A204.1 (cell line): ENCODE results near the gene WDTC1.

ENCODE experiments used
- FAIRE-seq: peaks from 2 replicates; lab custom pipeline; 2012; peaks lifted over from hg19 to GRCh38; lab: Jason Lieb, UNC

The WDTC1 gene

DNA sequence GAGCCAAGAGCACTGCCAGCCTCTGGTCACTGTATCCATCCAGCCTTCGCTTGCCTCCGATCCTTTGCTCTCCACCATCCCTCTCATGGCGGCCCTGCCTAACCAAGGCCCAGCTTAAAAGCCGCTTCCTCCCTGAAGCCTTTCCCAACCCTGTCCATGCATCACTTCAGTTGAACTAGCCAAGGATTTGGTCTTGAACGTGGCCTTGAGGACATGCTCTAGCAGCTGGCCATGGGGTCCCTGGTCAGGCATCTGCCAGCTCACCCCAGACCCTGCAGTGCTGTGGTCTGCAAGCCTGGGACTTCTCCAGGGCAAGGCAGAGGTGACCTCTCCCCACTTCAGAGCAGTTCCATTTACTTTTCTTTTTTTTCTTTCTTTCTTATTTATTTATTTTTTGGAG is 102.3 kb downstream of the WDTC1 start:
- no peak for FAIRE-seq

DNA sequence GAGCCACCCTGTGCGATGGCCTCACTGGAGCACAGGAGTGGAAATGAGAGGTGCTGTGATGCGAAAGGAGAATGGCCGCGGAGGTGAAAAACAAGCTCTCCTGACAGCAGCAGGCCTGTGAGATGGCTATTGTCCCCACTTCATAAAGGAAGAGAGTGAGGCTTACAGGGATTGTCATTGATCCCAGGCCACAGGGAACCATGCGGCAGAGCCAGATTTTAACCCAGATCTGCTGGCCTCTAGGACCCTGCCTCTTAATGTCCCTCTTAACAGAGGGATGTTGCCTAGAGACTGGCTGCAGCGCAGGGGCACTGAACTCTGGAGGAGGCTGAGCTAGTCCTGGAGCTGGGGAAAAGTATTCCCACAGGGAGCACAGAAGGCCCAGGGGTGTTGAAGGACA is 104.3 kb downstream of the WDTC1 start:
- no peak for FAIRE-seq

- no peak for FAIRE-seq
These were observed 104.8 kb downstream of the WDTC1 start for GRCh38 chr1:27339213-27339612.

- no peak for FAIRE-seq
These were observed 107.3 kb downstream of the WDTC1 start, which contains the start of gene SYTL1 for GRCh38 chr1:27341525-27342252. Gene SYTL1 (plus strand): TSS chr1:27342022. CDS start chr1:27345335, 3,313 bp downstream.

DNA sequence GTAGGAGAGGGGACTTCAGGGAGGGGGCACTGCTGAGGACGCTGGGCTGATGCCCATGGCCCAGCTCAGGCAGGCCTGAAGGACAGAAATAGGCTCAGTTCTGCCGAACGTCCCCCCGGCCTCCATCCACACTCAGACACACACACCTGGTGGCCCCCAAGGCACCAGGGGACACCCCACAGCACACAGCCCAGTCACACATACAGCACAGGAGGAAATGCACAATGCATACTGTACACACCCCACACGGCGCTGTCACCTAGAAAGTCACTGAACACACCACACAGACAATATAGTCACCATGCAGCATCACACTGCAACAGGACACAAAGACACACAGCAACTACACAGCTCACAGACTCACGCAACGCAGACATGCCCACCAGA is 108.0 kb downstream of the WDTC1 start:
- no peak for FAIRE-seq

GRCh38 chr1:27342778-27343638 is 108.6 kb downstream of the WDTC1 start:
- FAIRE-seq = no peak

GRCh38 chr1:27343639-27344025 is 109.2 kb downstream of the WDTC1 start:
- FAIRE-seq = no peak

DNA sequence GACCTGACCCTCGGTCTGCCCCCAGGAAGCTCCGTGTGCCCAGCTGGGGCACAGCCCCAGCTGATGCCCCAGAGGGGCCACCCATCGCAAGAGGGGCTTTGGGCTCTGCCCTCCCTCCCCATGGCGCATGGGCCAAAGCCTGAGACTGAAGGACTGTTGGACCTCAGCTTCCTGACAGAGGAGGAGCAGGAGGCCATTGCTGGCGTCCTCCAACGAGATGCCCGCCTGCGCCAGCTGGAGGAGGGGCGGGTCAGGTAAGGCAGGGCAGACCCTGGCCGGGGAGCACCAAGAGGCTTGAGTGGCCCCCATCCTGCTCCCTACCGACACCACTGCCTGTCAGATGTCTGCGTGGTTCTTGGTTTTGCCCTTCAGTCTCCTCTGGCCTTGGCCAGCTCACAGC is 110.8 kb downstream of the WDTC1 start:
- FAIRE-seq = no peak

GRCh38 chr1:27346357-27346756 is 111.9 kb downstream of the WDTC1 start:
- no peak for FAIRE-seq

DNA sequence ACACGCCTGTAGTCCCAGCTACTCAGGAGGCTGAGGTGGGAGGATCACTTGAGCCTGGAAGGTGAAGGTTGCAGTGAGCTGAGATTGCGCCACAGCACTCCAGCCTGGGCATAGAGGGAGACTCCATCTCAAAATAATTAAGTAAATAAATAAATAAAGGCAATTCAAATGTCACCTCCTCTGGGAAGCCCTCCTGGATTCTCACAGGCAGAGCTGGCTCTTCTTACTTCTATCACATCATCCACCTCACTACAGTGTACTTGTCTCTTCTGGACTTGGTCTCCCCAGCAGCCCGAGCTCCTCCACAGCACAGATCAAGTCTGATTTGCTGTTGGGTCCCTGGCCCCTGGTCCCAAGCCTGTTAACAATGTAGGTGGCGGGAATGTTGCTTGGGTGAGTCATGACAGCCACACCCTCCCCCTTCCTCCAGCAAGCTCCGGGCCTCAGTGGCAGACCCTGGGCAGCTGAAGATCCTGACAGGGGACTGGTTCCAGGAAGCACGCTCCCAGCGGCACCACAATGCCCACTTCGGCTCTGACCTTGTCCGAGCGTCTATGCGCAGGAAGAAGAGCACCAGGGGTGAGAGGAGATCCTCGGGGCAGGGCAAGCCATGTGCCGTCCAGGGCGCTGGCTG is 112.7 kb downstream of the WDTC1 start:
- FAIRE-seq = no peak

DNA sequence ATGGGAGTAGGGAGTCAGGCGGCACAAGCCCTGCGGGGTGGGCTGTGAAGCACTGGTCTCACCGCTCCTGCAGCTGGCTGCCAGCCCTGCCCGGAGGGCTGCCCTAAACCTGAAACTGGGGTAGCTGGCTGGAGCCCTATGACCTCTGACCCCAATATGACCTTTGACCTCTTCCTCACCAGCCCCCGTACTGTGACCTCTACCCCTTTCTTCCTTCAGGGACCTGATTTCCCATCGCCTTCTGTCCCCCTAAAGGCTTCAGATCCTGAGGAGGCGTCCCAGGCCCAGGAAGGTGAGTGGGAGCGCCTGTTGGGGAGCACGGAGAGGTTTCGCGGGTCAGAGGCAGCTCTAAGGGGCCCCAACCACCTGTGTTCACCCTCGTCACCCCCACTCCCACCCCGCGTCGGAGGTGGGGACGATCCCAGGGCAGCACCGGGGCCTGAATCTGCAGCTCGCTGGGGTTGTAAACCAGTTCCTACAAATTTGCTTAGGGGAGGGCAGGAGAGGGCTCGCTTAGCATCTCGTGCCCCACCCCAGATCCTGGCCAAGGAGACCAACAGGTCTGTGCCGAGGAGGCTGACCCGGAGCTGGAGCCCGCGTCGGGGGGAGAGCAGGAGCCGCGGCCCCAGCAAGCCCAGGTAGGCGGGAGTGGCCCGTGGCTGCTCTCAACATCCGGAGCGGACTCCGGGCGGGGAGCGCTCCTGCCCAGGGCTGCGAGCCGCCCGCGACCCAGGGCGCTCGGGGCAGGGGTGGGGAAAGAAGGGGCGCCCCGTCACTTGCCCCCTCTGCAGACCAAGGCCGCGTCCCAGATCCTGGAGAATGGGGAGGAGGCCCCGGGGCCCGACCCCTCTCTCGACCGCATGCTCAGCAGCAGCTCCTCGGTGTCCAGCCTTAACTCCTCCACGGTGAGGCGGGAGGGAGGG is 114.7 kb downstream of the WDTC1 start:
- FAIRE-seq = no peak

- no peak for FAIRE-seq
These were observed 115.6 kb downstream of the WDTC1 start for GRCh38 chr1:27349784-27350662.

- no peak for FAIRE-seq
These were observed 116.5 kb downstream of the WDTC1 start for GRCh38 chr1:27350663-27351540.

DNA sequence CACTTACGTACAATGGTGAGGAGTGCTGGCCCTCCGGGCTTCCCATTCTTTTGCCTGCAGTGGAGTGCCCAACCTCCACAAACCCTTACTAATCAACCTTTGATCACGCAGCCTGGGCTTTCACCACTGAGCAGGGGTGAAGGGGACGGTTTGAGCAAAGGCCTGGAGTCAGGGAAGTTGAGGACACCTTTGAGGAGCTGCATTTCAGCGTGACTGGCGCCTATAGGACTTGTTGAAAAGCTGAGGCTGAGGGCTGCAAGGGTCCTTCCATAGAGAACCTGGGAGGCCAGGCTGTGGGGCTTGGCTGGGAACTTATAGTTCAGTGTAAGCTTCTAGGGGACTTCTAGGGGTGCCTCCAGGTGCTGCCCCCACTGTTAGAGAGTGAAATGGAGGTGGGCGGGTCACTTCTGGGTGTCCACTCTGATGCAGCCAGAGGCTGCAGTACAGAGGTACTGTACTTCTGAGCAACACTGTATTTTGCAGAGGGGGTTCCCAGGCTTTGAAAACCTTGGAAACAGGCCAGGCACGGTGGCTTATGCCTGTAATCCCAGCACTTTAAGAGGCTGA is 117.2 kb downstream of the WDTC1 start:
- FAIRE-seq = no peak

- no peak for FAIRE-seq
These were observed 118.7 kb downstream of the WDTC1 start for GRCh38 chr1:27353166-27353565.

GRCh38 chr1:27353629-27354028 is 119.2 kb downstream of the WDTC1 start:
- no peak for FAIRE-seq

DNA sequence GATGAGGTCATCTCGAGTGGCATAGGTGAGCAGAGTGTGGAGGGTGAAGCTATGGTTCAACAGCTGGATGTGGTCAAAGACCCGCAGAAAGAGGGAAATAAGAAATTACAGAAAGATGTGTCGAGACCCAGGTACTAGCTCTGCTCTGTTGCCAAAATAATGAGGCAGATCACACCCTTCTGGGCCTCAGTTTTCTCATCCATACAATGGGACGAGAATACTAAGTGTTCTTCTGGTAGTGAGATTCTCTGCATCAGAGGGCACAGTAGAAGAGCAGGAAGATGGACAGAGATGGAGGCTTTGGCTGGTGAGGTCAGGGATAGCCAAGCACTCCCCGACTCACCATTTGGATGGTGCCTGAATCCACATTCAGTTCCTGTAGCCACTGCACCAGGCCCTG is 121.3 kb downstream of the WDTC1 start:
- no peak for FAIRE-seq

GRCh38 chr1:27356277-27356618 is 121.8 kb downstream of the WDTC1 start:
- no peak for FAIRE-seq

DNA sequence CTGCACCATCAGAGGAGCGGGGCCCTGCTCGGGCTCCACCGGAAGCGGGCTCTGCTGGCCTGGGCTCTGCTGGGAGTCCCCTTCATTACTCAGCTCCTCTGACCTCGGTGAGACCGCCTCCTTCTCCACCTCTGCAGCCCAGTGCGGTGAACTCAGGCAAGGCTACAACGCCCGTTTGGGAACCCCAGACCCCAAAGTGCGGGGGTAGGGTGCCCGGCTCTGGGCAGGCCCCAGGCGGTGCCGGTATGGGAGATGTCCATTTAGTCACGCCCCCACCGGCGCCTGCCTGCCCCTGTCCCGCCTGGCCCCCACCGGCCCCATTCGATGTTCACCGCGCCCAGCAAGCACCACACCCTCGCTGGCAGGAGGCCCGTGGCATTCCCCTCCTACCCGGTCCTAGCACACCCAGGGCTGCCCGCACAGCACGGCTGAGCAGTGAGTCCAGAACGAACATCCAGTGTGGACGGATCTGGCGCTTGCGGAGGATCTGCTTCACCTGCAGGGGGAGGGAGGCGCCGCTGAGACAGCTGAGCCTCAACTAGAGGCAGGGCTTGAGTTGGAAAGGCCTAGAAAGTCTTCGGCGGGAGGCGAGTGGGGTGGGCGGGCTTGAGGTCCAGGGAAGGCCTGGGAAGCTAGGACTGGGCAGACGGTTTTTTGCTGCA is 122.3 kb downstream of the WDTC1 start:
- FAIRE-seq = no peak
